GM19372 (cell line): Measurements from ENCODE around the gene MAP4K4.

Experiments used
- ATAC-seq: cut with Tn5 transposase; IDR thresholded peaks from one replicate; pipeline ENCODE4 v1.9.1; 2021; ENCODE audit warnings: mild to moderate bottlenecking, low read depth, moderate library complexity; ENCODE audit not compliant: unreplicated experiment

Gene MAP4K4

GRCh38 chr2:101781791-101782426 is 84.4 kb downstream of the MAP4K4 start:
- peak; percentile 39 for ATAC-seq

- ATAC-seq, result no peak
Observed at GRCh38 chr2:101782427-101782792, 84.9 kb downstream of the MAP4K4 start.

- ATAC-seq, result no peak
Observed at GRCh38 chr2:101787097-101787496, 89.6 kb downstream of the MAP4K4 start.

GRCh38 chr2:101788565-101788964 is 91.1 kb downstream of the MAP4K4 start:
- ATAC-seq, result no peak

GRCh38 chr2:101788995-101789970 is 91.8 kb downstream of the MAP4K4 start:
- ATAC-seq, result no peak

GRCh38 chr2:101790416-101790815 is 92.9 kb downstream of the MAP4K4 start:
- ATAC-seq, result no peak

- ATAC-seq, result no peak
Observed at GRCh38 chr2:101790857-101791256, 93.3 kb downstream of the MAP4K4 start.

GRCh38 chr2:101792208-101792607 is 94.7 kb downstream of the MAP4K4 start:
- no peak for ATAC-seq

- ATAC-seq, result no peak
Observed at GRCh38 chr2:101793277-101793969, 95.9 kb downstream of the MAP4K4 start.

GRCh38 chr2:101794141-101794540 is 96.6 kb downstream of the MAP4K4 start:
- ATAC-seq, result no peak

GRCh38 chr2:101795033-101795432 is 97.5 kb downstream of the MAP4K4 start:
- ATAC-seq, result no peak

- no peak for ATAC-seq
Observed at GRCh38 chr2:101796825-101797600, 99.5 kb downstream of the MAP4K4 start.

- ATAC-seq, result no peak
Observed at GRCh38 chr2:101801496-101801895, 104.0 kb downstream of the MAP4K4 start.

- ATAC-seq, result no peak
Observed at GRCh38 chr2:101802329-101802728, 104.8 kb downstream of the MAP4K4 start.

GRCh38 chr2:101803128-101803527 is 105.6 kb downstream of the MAP4K4 start:
- ATAC-seq, result no peak

- no peak for ATAC-seq
Observed at GRCh38 chr2:101803945-101804696, 106.6 kb downstream of the MAP4K4 start.

- ATAC-seq, result no peak
Observed at GRCh38 chr2:101805152-101806088, 107.9 kb downstream of the MAP4K4 start.

- ATAC-seq, result no peak
Observed at GRCh38 chr2:101806123-101806522, 108.6 kb downstream of the MAP4K4 start.

- ATAC-seq, result peak; percentile 54
Observed at GRCh38 chr2:101806701-101807100, 109.2 kb downstream of the MAP4K4 start.
